GDM1 (cell line): ENCODE measurements around the gene LMNA.
"Not testable (repeated sequence)": the region's sequence is repeated elsewhere in the genome, so short reads cannot be mapped to it uniquely, and the experiment has no call there.

Experiments used
- DNase-seq: peaks from one replicate; lab custom pipeline; 2025; lab: John Stamatoyannopoulos, UW

The LMNA gene

DNA sequence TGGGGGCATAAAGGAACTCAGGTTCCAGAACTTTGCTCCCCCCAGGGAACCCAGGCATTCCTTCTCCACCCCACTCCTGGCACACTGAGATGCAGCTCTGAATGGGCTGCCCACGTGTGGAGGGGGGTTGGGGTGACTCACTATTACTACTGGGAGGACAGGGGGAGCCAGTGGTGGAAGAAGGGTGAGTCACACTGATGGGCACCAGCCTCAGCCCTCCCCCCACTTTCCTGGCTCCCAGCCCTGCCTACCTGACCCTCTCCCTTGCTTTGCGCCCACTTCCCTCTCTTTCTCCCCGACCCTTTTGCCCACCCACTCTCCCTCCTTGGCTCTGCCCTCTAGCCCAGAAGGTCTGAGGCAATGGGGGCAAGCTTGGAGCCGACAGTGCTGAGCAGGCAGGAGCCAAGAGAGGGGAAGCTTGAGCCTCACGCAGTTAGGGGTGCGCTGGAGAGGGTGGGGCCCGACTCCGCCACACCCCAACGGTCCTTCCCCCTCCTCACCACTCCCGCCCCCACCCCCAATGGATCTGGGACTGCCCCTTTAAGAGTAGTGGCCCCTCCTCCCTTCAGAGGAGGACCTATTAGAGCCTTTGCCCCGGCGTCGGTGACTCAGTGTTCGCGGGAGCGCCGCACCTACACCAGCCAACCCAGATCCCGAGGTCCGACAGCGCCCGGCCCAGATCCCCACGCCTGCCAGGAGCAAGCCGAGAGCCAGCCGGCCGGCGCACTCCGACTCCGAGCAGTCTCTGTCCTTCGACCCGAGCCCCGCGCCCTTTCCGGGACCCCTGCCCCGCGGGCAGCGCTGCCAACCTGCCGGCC is at the start of gene LMNA:
LMNA (plus strand) TSS at position 611 of the 818 bp plus-strand sequence. CDS start 208 bp downstream, outside the sequence.
- DNase-seq, result peak; percentile 46

GRCh38 chr1:156065212-156065611 is 49.3 kb upstream of the LMNA start:
- DNase-seq, result no peak

- no peak for DNase-seq
Measured at GRCh38 chr1:156065871-156066270, 48.6 kb upstream of the LMNA start.

- DNase-seq, result no peak
Measured at GRCh38 chr1:156067262-156067661, 47.2 kb upstream of the LMNA start.

DNA sequence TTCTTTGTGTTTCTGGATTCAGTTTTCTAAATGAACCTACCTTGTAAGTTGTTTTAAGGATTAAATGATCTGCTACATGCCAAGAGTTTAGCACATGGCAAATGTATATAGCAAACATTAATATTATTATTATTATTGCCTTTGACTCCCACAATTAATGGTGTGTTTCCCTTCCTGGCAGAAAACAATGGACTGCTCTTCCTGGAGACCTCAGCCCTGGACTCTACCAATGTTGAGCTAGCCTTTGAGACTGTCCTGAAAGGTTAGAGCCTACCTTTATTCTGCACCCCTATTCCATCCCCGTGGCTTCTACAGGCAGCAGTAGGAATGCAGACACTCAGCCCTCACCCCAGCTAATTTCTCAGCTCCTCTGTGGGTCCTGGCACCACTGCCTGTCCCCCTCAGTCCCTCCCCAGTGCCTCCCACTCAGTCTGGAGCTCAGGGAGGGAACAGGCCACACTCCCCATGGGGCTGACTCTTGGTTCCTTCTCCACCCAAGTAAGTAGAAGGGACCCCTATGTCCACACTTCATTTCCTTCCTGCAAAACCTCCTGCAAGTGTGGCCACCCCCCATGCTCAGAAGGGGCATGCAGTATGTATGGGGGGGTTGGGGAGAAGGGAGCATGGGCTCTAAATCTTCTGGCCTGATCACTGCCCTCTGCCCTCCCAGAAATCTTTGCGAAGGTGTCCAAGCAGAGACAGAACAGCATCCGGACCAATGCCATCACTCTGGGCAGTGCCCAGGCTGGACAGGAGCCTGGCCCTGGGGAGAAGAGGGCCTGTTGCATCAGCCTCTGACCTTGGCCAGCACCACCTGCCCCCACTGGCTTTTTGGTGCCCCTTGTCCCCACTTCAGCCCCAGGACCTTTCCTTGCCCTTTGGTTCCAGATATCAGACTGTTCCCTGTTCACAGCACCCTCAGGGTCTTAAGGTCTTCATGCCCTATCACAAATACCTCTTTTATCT is 44.7 kb upstream of the LMNA start:
- no peak for DNase-seq

DNA sequence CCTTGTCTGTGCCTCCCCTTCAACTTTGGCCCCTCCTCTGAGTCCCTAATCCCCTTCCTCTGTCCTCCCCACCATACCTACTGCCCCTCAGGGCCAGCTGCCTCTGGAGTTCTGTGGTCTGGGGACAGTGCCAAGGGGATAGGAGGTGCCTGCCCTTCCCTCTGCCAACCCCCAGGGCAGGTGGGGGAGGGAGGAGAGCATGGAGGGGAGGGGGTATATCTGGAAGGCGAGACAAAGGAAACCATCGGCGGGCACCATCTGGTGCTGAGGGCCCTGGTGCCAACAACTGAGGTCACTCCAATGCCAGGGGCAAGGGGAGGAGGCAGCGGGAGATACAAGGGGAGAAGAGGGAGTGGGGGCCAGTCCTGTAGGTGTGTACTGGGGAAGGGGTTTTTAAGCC is 44.0 kb upstream of the LMNA start:
- DNase-seq, result no peak

- DNase-seq, result not testable (repeated sequence)
Measured at GRCh38 chr1:156071332-156071816, 43.1 kb upstream of the LMNA start.

DNA sequence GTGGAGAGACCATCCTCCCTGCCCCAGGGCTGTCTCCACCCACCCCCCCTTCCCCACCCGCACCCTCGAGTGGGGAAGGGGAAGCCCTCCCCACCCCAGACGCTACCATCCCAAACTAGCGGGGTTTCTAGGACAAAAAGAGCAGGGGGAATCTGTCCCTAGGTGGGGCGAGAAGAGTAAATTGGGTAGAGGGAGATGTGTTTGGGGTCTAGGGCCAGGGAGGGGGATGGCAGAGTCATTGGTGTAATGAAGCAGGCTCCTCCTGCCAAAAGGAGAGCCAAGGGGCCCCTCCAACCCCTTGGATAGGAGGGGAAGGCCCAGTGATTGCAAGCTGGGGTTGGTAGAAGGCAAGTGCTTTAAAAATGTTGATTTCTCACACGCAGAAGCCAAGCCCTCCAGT is 42.3 kb upstream of the LMNA start:
- DNase-seq, result no peak

- no peak for DNase-seq
Measured at GRCh38 chr1:156073110-156073687, 41.3 kb upstream of the LMNA start.

- DNase-seq, result no peak
Measured at GRCh38 chr1:156073740-156074139, 40.8 kb upstream of the LMNA start.

- DNase-seq, result no peak
Measured at GRCh38 chr1:156074661-156075060, 39.9 kb upstream of the LMNA start.

GRCh38 chr1:156075162-156075561 is 39.3 kb upstream of the LMNA start:
- no peak for DNase-seq

- no peak for DNase-seq
Measured at GRCh38 chr1:156075775-156076204, 38.7 kb upstream of the LMNA start.

- DNase-seq, result no peak
Measured at GRCh38 chr1:156076609-156077429, 37.7 kb upstream of the LMNA start.

DNA sequence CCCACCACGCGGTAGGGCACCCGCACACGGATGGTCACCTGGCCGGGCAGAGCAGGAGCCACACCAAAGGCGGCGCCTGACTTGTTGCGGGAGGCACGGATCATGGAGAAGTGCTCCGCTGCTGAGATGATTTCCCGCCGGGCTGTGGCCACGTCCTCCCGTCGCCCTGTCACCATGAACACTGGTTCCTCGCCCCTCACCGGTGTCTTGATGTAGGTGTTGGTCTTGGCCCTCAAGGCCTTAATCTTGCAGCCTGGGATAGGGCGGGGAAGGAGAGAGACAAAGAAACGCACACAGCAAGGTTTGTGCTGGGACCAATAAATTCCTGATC is 37.1 kb upstream of the LMNA start:
- no peak for DNase-seq

DNA sequence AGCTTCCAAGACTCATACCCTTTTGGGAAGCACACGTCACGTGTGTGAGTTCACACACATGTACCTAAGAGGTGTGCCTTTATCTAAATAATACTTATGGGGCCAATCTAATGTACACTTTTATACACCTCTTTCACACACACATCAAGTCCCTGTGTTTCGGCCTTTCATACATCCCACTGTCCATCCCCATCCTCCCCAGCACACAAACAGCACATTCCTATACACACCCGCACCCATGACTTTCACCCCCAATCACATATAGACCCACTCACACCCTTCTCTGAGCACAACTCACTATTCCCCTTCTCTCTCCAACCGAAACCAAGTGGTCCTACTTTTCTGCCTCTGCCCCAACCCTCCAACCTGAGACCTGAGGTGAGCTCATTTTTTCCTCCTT is 35.8 kb upstream of the LMNA start:
- no peak for DNase-seq

GRCh38 chr1:156079762-156080161 is 34.7 kb upstream of the LMNA start:
- DNase-seq, result no peak

DNA sequence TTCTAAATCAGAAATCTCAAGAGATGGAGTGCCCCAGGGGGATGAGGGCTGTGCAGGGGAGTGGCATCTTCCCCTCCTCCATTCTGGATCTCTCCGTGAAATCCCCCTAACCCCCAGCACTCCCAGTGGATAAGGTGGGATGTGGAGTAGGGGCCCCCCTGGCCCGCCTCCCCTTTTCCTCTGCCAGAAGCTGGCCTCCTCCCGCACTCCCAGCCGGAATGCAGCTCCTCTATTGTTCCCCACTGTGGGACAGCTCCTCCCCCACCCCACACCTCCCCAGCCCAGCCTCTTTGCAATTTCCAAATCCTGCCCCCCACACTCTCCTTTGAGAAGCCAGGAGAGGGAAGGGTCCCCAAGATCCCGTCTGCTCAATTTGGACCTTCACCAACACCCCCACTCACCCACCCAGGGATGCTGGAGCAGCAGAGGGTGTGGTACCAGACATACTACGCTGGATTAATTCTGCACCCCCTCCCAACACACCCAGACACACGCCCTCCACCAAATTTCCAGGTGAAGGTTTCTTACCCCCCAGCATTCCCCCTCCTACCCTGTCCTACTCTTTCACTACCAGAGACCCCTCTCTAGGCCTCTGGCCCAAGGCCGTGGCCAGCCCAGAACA is 34.2 kb upstream of the LMNA start:
- DNase-seq, result no peak

DNA sequence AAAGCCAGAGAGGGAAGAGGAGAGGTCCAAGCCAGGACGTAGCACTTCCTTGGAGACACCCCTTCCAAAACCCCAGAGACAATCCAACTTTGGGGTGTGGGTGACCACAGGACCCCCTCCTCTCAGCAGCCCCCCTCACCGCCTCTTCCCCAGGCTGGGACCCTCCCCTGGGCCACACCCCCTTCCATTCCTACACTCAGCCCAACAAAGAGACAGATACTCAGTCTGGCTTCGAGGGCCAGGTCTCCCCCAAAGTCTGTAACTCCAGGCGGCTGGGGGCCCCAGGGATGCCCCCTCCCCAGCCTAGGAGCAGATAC is 33.7 kb upstream of the LMNA start:
- no peak for DNase-seq

DNA sequence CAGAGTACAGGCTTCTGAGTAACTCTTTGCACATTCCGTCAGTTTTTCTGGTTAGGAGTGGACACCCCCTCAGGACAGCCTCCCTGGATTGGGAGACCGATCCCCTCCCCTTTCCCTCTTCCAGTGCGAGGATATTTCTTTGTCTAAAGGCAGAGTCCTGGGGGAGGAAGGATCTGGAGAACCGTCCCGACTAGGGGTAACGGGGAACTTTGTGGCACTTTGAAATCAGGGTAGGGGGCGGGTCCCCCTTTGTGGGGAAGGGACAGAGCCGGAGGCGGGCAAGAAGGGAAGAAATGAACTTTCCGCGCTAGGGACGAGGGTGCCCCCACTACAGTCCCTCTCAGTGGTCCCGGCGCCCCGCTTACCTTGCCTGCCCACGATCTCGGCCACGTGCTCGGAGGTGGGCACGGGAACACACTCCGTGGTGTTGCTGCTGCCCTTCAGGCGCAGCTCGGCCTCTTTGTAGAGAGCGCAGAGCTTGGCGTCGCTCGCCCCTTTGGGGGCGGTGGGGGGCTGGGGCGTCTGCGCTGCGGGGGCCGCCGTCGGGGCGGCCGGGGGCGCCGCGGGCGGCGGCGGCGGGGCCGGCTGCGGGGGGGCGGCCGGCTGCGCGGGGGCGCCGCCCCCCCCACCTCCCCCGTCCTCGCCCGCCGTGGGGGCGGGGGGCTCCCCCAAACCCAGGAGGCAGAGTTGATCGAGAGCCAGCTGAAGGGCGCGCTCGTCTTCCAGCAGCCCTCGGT is 33.2 kb upstream of the LMNA start:
- DNase-seq, result no peak

DNA sequence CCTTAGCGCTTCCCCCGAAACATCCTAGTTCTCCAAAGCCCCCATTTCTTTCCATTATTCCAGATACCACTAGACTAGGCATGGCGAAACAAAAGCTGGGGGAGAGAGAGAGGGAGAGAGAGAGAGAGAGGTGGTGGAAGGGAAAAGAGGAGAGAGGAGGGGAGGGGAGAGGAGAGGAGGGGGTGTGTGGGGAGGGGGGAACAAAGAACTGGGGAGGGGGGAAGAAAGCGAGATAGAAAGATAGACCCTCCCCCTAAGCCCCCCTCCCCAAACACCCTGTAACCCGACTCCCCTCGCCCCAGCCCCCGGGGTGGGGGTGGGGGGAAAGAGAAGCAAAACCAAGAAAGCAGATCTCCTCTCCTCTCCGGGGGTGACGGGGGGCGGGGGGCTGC is 32.6 kb upstream of the LMNA start:
- no peak for DNase-seq
